Astrocyte of the cerebellum (primary cell): Measurements from ENCODE around the gene CDKL4.

Experiments used
- DNase-seq: peaks from one replicate; pipeline ENCODE4 v3.0.0-alpha.2; 2011; ENCODE audit warnings: low read depth
- H3K4me3 ChIP-seq: 2 replicates; pipeline ENCODE4 v1.5.1; 2011; ENCODE audit warnings: mild to moderate bottlenecking, low read depth, low read length, moderate library complexity
- in situ Hi-C: cut with HindIII; loops from 2 replicates; pipeline ENCODE4 v1.10.0; 2017; ENCODE audit warnings: low sequenced_read_pairs
- TF ChIP-seq, protein P1 (sequence below): IDR thresholded peaks from 2 replicates; pipeline ENCODE4 v1.5.1; 2012; ENCODE audit warnings: low read length, low read depth, moderate library complexity, mild to moderate bottlenecking; ENCODE audit errors: missing control alignments

The CDKL4 gene

DNA sequence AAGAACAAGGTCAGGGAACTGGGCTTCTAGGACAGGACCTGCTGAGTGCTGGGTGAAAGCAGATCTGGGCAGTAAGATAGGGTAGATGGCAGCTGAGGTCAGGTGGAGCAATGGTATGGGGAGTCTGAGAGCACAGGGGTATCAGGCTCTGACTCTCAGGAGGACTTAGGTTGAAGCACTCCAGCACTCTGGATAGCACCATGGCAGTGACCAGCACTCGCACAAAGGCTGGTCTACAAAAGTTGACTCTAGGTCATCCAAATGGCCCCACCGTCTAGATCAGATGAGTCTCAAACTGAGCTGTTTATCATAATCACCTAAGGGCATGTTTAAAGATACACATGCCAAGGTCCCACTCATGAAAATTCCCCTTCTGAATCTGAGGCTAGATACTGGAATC is 60.1 kb downstream of the CDKL4 start:
- in situ Hi-C loops: no loop called here
- TF ChIP-seq, protein P1, sequence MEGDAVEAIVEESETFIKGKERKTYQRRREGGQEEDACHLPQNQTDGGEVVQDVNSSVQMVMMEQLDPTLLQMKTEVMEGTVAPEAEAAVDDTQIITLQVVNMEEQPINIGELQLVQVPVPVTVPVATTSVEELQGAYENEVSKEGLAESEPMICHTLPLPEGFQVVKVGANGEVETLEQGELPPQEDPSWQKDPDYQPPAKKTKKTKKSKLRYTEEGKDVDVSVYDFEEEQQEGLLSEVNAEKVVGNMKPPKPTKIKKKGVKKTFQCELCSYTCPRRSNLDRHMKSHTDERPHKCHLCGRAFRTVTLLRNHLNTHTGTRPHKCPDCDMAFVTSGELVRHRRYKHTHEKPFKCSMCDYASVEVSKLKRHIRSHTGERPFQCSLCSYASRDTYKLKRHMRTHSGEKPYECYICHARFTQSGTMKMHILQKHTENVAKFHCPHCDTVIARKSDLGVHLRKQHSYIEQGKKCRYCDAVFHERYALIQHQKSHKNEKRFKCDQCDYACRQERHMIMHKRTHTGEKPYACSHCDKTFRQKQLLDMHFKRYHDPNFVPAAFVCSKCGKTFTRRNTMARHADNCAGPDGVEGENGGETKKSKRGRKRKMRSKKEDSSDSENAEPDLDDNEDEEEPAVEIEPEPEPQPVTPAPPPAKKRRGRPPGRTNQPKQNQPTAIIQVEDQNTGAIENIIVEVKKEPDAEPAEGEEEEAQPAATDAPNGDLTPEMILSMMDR: no peak

DNA sequence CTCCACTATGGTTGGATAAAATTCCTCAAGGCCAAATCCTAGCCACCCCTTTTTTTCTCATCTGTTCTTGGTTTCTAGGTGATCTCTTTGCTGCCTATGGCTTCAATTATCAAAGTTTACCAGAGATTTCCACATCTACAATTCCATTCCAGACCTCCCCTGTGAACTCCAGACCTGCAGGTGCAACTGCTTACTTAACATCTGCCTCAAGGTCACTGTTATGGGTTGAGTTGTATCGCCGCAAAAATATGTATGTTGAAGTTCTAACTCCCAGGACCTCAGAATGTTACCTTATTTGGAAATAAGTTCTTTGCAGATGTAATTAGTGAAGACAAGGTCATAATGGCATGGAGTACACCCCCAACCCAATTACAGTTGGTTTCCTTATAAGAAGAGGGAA is 62.5 kb downstream of the CDKL4 start:
- in situ Hi-C loops: no loop called here
- DNase-seq: no peak
- TF ChIP-seq, protein P1: no peak
- H3K4me3 ChIP-seq: no peak overlapping the region

More for the DNA sequence above, 60.1 kb downstream of the CDKL4 start:
- no peak overlapping the region for H3K4me3 ChIP-seq
- no peak for DNase-seq

DNA sequence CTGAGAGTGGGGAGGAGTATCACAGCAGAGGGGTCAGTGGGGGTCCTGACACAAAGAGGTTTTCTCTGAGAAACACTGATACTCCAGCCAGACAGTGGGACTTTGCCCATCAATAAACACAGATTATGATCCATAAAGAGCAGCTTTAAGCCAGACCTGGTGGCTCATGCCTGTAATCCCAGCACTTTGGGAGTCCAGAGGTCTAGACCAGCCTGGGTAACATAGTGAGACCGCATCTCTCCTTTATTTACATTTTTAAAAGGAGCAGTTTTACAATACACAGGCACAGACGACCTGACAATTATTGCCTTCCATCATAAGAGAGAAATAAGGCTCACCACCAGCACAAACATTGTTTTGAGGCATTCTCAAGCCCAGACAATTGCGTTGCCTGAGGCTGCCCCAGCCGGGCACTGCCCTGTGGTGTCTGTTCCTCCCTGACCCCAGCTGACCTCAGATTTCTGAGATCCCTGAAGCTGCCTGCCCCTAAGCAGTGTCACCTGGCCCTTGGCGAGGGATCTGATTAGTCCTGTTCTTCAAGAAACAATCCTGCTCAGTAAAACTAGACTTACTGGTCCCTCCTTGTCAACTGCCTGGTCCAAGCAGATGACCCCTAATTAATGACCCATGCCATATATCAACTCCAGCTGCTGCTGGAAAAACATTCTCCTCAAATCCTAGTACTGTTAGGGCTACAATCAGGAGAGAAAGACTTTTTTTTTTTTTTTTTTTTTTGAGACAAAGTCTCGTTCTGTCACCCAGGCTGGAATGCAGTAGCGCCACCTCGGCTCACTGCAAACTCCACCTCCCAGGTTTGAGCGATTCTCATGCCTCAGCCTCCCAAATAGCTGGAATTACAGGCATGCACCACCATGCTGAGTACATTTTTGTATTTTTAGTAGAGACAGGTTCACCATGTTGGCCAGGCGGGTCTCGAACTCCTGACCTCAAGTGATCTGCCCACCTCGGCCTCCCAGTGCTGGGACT is 63.5 kb downstream of the CDKL4 start:
- no peak overlapping the region for H3K4me3 ChIP-seq
- TF ChIP-seq, protein P1: no peak
- in situ Hi-C loops: no loop called here
- DNase-seq: no peak

DNA sequence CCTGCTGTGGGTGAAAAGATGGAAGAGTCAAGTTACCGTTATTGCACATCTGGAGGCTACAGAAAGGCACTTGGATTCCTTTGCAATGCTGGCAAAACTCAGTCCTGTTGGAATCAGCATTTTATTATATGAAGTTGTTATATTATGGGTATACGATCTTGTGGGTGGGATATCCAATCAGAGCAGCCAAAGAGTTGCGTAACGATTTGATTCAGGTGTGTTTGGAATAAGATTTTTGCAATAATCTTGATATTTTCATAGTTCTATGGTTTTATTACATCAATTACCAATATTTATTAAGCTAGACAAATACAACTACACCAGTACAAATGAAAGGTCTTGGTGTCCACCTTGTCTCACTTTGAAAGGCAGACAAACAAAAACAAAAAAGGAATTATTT is 65.0 kb downstream of the CDKL4 start:
- TF ChIP-seq, protein P1: no peak
- in situ Hi-C loops: no loop called here
- H3K4me3 ChIP-seq: no peak overlapping the region
- no peak for DNase-seq

DNA sequence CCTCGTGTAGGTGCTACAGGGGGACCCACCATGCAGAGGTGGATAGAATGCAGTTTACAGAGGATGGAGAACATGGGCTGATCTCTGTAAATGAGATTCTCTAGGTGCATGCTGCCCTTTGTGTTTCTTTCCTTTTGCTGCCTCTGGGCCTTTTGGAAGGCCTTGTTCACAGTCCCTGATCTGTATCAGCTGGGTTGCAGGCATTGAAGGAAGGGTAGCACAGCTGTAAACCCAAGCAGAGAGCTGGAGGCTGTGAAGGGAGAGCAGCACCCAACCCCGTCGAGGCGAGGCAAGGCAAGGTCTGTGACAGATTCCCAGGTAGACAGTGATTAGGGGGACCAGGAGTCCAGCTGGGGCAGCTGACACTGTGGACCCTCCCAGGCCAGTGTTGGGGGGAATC is 66.8 kb downstream of the CDKL4 start:
- DNase-seq: no peak
- TF ChIP-seq, protein P1: no peak
- no peak overlapping the region for H3K4me3 ChIP-seq
- in situ Hi-C loops: no loop called here

DNA sequence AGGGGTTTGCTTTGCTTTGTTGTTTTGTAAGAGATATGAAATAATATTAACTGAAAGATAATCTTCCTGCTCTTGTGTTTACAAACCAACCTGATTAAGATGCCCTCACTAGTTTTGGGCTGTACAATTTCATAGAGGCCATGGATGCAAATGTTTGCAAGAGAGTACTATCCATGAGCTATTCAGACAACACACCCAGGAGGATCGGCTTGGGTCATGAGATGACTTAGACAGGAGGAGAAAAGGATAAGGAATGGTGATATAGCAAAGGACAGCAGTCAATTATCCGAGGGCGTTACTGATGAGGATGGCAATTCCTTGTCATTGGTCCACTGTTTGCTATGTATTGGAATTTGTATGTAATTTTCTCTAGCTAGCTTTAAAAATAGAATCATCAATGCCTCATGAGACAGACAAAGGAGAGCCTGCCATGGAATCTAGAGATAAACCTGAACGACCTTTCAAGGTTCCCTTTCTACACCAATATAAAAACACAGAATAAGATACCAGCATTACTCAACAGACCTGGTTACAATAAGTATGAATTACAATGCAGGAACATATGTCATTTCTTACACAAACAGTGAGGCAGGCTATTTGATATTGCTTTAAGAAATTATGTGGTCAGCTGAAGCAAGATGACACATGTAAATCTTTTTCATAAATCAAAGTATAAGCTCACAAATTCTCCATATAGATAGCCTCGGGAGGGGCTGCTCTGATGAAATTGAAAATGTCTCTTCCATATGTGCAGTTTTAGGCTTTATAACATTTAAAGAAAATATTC is 68.6 kb downstream of the CDKL4 start:
- no peak overlapping the region for H3K4me3 ChIP-seq
- TF ChIP-seq, protein P1: no peak
- in situ Hi-C loops: no loop called here
- no peak for DNase-seq
